Nephron progenitor cell (in vitro differentiated cells): ENCODE results near the gene CRIP2.

Experiments
- DNase-seq: peaks from one replicate; pipeline ENCODE4 v3.0.0; 2021
- H3K27ac Mint-ChIP-seq: 2 replicates; pipeline ENCODE4 v1.8.0; 2021; ENCODE audit warnings: mild to moderate bottlenecking, moderate library complexity, mixed read lengths
- H3K27me3 Mint-ChIP-seq: 2 replicates; pipeline ENCODE4 v1.8.0; 2021; ENCODE audit warnings: mild to moderate bottlenecking, low read depth, mixed read lengths; ENCODE audit not compliant: poor library complexity
- H3K36me3 Mint-ChIP-seq: 2 replicates; pipeline ENCODE4 v1.8.0; 2021; ENCODE audit warnings: low read depth, mixed read lengths
- H3K4me1 Mint-ChIP-seq: 2 replicates; pipeline ENCODE4 v1.8.0; 2021; ENCODE audit warnings: mixed read lengths
- H3K4me3 Mint-ChIP-seq: 2 replicates; pipeline ENCODE4 v1.8.0; 2021; ENCODE audit warnings: mild to moderate bottlenecking, moderate library complexity, mixed read lengths
- H3K9me3 Mint-ChIP-seq: 2 replicates; pipeline ENCODE4 v1.8.0; 2021; ENCODE audit warnings: mild to moderate bottlenecking, moderate library complexity, mixed read lengths
- CTCF ChIP-seq: fragments of 200-600 bp; sonication (generic); IDR thresholded peaks from 2 replicates; pipeline ENCODE4 v1.5.0; 2021; ENCODE audit warnings: antibody characterized with exemption

Gene CRIP2

GRCh38 chr14:105436402-105436801, 38.2 kb upstream of the CRIP2 start:
- Mint-ChIP-seq H3K36me3 (peaks cover 55% of the 10 kb centered on the region), H3K27me3 (no peaks in the 10 kb centered on the region), H3K9me3 (peaks cover 25% of the 10 kb centered on the region), H3K4me3 (no peak overlapping the region), H3K4me1 (no peaks in the 10 kb centered on the region), H3K27ac (no peak overlapping the region)
- no peak for DNase-seq
- TF ChIP-seq CTCF: no peak

- H3K9me3 Mint-ChIP-seq: peaks cover 25% of the 10 kb centered on the region
- no peak for DNase-seq
- H3K4me1 Mint-ChIP-seq: peaks cover 5% of the 10 kb centered on the region
- H3K36me3 Mint-ChIP-seq: peaks cover 56% of the 10 kb centered on the region
- H3K27ac Mint-ChIP-seq: no peak overlapping the region
- no peak overlapping the region for H3K4me3 Mint-ChIP-seq
- TF ChIP-seq CTCF: no peak
- no peaks in the 10 kb centered on the region for H3K27me3 Mint-ChIP-seq
Measured at GRCh38 chr14:105436891-105437722, 37.5 kb upstream of the CRIP2 start.

GRCh38 chr14:105437723-105438500, 36.7 kb upstream of the CRIP2 start:
- H3K27me3 Mint-ChIP-seq: no peaks in the 10 kb centered on the region
- no peak for DNase-seq
- H3K9me3 Mint-ChIP-seq: peaks cover 25% of the 10 kb centered on the region
- peaks cover 56% of the 10 kb centered on the region for H3K36me3 Mint-ChIP-seq
- no peak overlapping the region for H3K4me3 Mint-ChIP-seq
- H3K27ac Mint-ChIP-seq: no peak overlapping the region
- H3K4me1 Mint-ChIP-seq: peaks cover 5% of the 10 kb centered on the region
- no peak for TF ChIP-seq CTCF

- no peak for TF ChIP-seq CTCF
- H3K36me3 Mint-ChIP-seq: peaks cover 49% of the 10 kb centered on the region
- H3K27me3 Mint-ChIP-seq: no peaks in the 10 kb centered on the region
- no peak overlapping the region for H3K27ac Mint-ChIP-seq
- H3K4me1 Mint-ChIP-seq: peaks cover 5% of the 10 kb centered on the region
- no peak overlapping the region for H3K4me3 Mint-ChIP-seq
- peaks cover 20% of the 10 kb centered on the region for H3K9me3 Mint-ChIP-seq
- DNase-seq: no peak
Measured at GRCh38 chr14:105439179-105439578, 35.4 kb upstream of the CRIP2 start.

GRCh38 chr14:105439710-105440553, 34.7 kb upstream of the CRIP2 start:
- Mint-ChIP-seq H3K27me3 (no peaks in the 10 kb centered on the region), H3K4me3 (no peak overlapping the region), H3K36me3 (peaks cover 42% of the 10 kb centered on the region), H3K27ac (no peak overlapping the region), H3K9me3 (peaks cover 15% of the 10 kb centered on the region), H3K4me1 (peaks cover 5% of the 10 kb centered on the region)
- no peak for DNase-seq
- no peak for TF ChIP-seq CTCF
